Measurements from ENCODE around the gene LRRC31.

DNA sequence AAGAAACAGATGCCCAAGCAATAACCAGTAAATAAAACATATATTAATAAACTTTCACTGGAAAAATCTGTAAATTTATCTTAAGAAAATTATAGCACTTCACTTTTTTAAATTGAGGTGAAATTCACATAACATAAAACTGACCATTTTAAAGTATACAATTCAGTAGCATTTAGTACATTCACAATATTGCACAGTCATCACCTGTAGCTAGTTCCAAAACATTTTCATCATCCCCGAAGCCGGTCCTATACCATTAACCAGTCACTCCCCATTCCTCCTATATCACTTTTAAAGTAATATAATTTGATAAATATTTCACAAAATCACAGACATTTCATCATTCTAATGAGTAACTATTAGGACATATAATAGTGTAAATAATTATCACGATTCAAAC is 65.1 kb downstream of the LRRC31 start:
- TF ChIP-seq, protein P1, sequence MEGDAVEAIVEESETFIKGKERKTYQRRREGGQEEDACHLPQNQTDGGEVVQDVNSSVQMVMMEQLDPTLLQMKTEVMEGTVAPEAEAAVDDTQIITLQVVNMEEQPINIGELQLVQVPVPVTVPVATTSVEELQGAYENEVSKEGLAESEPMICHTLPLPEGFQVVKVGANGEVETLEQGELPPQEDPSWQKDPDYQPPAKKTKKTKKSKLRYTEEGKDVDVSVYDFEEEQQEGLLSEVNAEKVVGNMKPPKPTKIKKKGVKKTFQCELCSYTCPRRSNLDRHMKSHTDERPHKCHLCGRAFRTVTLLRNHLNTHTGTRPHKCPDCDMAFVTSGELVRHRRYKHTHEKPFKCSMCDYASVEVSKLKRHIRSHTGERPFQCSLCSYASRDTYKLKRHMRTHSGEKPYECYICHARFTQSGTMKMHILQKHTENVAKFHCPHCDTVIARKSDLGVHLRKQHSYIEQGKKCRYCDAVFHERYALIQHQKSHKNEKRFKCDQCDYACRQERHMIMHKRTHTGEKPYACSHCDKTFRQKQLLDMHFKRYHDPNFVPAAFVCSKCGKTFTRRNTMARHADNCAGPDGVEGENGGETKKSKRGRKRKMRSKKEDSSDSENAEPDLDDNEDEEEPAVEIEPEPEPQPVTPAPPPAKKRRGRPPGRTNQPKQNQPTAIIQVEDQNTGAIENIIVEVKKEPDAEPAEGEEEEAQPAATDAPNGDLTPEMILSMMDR (tag by site-specific recombination; IDR thresholded peaks at IDR 0.05), result no peak
- TF ChIP-seq PRDM4 (tag by site-specific recombination; IDR thresholded peaks at IDR 0.05) (no peak), ZNF747 (tag by site-specific recombination; IDR thresholded peaks at IDR 0.05) (no peak)
